ENCODE data around the gene ACTG1. TPM values are rescaled to one million over a fixed set of nuclear protein-coding genes. Genes with fewer than 3 reads are reported as not detected.
A peak's percentile ranks its signal among the peaks of the same experiment; 100 is the strongest.

ACTG1 gene
- total RNA-seq, 4 donors from 2014 or later = 1,023 to 5,472 (median 2,159) TPM

DNA sequence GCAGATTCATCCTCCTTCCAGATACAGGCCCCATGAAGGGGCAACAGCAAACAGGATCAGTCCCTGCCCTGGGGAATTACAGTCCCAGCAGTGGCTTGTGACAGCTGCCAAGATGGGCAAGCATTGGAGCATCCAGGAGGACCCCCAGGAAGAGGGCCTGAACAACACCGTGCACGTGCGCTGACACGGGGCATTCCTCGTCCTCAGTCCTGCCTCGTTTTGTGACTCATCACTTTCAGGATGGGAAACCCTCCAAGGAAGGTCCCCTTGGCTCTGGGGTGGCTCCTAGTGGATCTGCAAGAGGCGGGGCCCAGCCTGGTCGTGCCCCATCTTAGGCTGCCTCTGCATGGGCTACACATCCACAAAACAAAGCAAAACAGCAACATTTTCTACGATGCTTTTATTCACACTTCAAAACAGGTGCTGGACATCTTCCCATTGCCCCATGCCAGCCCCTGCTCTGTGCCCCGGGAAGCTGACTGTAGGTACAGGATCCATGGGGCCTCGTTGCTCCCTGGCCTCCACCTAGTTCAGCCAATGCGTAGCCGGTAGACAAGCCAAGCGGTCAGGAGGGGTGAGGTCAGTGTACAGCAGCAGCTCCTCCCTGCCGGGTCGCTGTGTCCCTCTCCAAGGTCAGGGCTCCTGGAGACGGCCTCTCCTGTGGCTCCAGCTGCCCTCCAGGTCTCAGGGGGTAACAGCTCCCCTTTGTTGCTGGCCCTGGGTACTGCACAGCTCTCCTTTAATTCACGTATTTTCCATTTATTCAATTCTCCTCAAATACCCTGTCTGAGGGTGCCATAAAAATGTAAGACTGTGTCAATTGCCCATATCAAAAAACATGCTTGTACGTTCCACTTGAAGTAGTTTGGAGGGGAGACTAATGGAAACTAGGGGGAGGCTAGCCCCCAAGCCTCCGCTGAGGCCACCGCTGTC lies 32.2 kb downstream of the ACTG1 start:
- H3K4me3 ChIP-seq = peak overlapping the region in 1 of 2 donors; percentile 42
- H3K9me3 ChIP-seq = no peaks in the 10 kb centered on the region
- DNase-seq = no peak
- H3K36me3 ChIP-seq = no peaks in the 10 kb centered on the region
- H3K4me1 ChIP-seq = peaks cover 0 to 14% of the 10 kb centered on the region in 2 donors
- no peaks in the 10 kb centered on the region for H3K27me3 ChIP-seq
- TF ChIP-seq POLR2A (IDR thresholded peaks at IDR 0.05) = no peak
- no peak overlapping the region for H3K27ac ChIP-seq
- intact Hi-C loops (cut with DNase I; ENCODE audit: low total_unique reads) = loop anchor here (5.0 kb wide), 3 partner anchors 93 to 223 kb away; no protein-coding TSS in a partner anchor

DNA sequence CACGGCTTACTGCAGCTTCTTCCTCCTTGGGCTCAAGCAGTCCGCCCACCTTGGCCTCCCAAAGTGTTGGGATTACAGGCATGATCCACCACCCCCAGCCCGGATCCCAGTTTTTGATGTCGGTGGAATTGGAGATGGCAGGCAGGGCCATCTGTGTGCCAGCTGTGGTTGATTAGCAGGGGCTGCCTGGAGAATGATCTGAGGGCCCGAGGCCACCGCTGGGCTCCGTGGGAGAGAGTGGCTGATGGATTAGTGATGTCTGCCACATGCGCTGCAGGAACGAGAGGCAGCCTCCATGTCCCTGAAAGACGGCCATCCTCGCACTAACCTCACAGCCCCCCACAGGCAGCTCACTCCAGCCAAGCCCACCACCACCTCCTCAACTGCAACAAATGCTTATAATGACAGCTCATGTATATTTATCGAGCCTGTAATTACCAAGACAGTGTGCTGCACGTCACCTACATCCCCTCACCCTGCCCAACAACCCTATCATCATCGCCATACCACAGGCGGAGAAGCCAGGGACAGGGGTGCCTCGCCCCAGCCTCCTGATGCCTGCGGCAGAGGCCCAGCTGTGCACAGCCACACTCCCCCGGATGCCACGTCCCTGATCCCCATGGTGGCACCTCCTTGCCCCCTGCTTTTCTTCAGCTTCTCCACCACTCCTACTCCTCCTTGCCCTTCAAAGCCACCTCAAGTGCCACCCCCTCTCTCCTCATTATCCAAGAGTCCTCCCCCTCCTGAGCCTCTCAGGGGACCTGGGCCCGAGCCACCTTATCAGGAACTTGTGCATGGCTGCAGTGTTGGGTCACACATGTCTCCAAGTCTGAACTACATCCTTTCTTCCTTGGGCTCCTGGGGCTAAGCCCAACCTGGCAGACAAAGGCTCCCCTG lies 33.2 kb downstream of the ACTG1 start:
- DNase-seq = no peak
- H3K36me3 ChIP-seq = no peaks in the 10 kb centered on the region
- intact Hi-C loops (cut with DNase I; ENCODE audit: low total_unique reads) = loop anchor here (5.0 kb wide), 3 partner anchors 92 to 222 kb away; no protein-coding TSS in a partner anchor
- H3K4me1 ChIP-seq = peaks cover 0 to 14% of the 10 kb centered on the region in 2 donors
- no peaks in the 10 kb centered on the region for H3K9me3 ChIP-seq
- no peak overlapping the region for H3K27ac ChIP-seq
- TF ChIP-seq, protein P1, sequence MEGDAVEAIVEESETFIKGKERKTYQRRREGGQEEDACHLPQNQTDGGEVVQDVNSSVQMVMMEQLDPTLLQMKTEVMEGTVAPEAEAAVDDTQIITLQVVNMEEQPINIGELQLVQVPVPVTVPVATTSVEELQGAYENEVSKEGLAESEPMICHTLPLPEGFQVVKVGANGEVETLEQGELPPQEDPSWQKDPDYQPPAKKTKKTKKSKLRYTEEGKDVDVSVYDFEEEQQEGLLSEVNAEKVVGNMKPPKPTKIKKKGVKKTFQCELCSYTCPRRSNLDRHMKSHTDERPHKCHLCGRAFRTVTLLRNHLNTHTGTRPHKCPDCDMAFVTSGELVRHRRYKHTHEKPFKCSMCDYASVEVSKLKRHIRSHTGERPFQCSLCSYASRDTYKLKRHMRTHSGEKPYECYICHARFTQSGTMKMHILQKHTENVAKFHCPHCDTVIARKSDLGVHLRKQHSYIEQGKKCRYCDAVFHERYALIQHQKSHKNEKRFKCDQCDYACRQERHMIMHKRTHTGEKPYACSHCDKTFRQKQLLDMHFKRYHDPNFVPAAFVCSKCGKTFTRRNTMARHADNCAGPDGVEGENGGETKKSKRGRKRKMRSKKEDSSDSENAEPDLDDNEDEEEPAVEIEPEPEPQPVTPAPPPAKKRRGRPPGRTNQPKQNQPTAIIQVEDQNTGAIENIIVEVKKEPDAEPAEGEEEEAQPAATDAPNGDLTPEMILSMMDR (IDR thresholded peaks at IDR 0.05) = no peak
- TF ChIP-seq POLR2A (IDR thresholded peaks at IDR 0.05) = no peak
- no peak overlapping the region for H3K4me3 ChIP-seq
- H3K27me3 ChIP-seq = no peaks in the 10 kb centered on the region

GRCh38 chr17:81478119-81478518 lies 34.5 kb downstream of the ACTG1 start:
- TF ChIP-seq, protein P1 (IDR thresholded peaks at IDR 0.05) = no peak
- intact Hi-C loops (cut with DNase I; ENCODE audit: low total_unique reads) = no loop called here
- no peak overlapping the region for H3K4me3 ChIP-seq
- DNase-seq = no peak
- H3K36me3 ChIP-seq = no peaks in the 10 kb centered on the region
- no peaks in the 10 kb centered on the region for H3K9me3 ChIP-seq
- H3K4me1 ChIP-seq = peaks cover 0 to 10% of the 10 kb centered on the region in 2 donors
- no peak overlapping the region for H3K27ac ChIP-seq
- H3K27me3 ChIP-seq = no peaks in the 10 kb centered on the region

GRCh38 chr17:81477173-81477572 lies 35.4 kb downstream of the ACTG1 start:
- H3K4me1 ChIP-seq = peaks cover 0 to 10% of the 10 kb centered on the region in 2 donors
- H3K4me3 ChIP-seq = no peak overlapping the region
- no peak overlapping the region for H3K27ac ChIP-seq
- no peak for DNase-seq
- intact Hi-C loops (cut with DNase I; ENCODE audit: low total_unique reads) = no loop called here
- H3K36me3 ChIP-seq = no peaks in the 10 kb centered on the region
- H3K27me3 ChIP-seq = no peaks in the 10 kb centered on the region
- TF ChIP-seq, protein P1 (IDR thresholded peaks at IDR 0.05) = no peak
- TF ChIP-seq POLR2A (IDR thresholded peaks at IDR 0.05) = no peak
- H3K9me3 ChIP-seq = no peaks in the 10 kb centered on the region

DNA sequence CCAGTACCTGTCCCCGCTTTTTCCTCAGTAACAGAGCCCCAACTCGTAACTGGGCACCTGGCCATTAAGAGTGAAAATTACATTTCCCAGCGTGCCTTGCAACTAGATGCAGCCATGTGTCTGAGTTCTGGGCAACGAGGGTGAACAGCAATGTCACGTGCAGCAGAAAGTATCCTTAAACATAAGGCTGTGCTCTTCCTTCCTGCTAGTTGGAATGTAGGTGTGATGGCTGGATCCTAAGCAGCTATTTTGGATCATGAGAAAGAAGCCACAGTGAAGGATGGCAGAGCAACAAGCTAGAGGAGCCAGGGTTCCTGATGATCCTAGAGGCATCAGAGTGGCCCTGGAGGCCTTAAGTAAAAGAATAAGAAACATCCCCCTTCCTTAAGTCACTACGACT lies 36.0 kb downstream of the ACTG1 start:
- no peak overlapping the region for H3K27ac ChIP-seq
- no peak for DNase-seq
- H3K27me3 ChIP-seq = no peaks in the 10 kb centered on the region
- H3K36me3 ChIP-seq = no peaks in the 10 kb centered on the region
- H3K4me1 ChIP-seq = peaks cover 0 to 10% of the 10 kb centered on the region in 2 donors
- H3K4me3 ChIP-seq = no peak overlapping the region
- H3K9me3 ChIP-seq = no peaks in the 10 kb centered on the region
- TF ChIP-seq POLR2A (IDR thresholded peaks at IDR 0.05) = no peak
- TF ChIP-seq, protein P1 (IDR thresholded peaks at IDR 0.05) = no peak
- intact Hi-C loops (cut with DNase I; ENCODE audit: low total_unique reads) = no loop called here

Data from uterus (tissue), 4 donors.